ENCODE results near the gene FGF8.

FGF8 gene

GRCh38 chr10:101768791-101769170 lies 7.1 kb downstream of the FGF8 start:
- DNase-seq: no peak

DNA sequence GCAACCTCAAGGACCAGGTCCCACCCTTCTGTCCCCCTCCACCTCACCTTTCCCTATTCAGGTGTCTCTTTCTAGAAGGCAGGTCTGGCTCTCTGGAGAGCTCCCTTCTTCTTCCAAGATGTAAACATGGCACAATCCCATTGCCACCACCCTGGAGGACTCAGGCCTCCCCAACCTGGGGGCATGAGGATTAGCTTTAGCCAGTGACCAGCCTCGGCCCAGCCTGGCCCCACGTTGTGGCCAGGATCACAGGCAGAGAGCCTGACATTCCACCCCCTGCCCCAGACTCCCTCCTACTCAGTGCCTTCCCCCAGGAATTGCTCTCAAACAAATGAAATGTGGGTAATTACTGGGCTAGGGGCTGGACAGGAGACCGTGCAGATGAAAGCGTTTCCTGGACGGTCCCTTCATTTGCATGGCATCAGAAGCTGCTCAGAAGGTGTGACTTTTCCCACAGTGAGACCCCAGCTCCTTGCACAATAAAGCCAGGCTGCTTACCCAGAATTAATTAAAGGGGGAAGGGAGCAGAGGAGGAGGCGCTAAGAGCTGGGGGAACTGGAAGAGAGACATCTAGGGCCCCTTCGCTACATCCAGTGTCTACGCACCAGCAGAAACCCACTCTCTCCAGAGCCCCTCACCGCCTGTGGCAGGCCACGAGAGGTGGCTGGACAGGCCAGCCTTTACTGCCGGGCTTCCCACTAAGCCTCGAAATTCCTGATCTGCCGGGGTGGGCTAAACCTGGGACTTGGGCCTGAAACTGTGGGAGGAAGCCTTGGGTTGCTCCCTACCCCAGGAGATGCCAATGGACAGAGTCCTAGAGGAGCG lies 7.7 kb downstream of the FGF8 start:
- DNase-seq: no peak

DNA sequence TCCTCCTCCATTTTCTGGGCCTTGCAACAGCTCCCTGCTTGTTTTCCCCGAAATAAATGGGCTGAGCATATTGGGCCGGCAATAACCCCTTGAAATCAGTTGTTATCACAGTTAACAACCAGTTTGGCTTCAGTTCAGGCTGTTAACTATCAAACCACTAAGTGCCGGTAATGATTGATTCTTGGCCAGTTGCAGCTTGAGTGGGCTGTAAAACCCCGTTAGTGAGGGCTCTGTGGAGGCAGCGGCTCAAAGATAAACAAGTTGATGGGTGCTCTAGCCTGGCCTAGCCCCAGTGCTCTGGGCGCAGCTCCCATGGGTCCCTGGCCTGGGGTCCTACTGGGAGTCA lies 8.3 kb downstream of the FGF8 start:
- no peak for DNase-seq

DNA sequence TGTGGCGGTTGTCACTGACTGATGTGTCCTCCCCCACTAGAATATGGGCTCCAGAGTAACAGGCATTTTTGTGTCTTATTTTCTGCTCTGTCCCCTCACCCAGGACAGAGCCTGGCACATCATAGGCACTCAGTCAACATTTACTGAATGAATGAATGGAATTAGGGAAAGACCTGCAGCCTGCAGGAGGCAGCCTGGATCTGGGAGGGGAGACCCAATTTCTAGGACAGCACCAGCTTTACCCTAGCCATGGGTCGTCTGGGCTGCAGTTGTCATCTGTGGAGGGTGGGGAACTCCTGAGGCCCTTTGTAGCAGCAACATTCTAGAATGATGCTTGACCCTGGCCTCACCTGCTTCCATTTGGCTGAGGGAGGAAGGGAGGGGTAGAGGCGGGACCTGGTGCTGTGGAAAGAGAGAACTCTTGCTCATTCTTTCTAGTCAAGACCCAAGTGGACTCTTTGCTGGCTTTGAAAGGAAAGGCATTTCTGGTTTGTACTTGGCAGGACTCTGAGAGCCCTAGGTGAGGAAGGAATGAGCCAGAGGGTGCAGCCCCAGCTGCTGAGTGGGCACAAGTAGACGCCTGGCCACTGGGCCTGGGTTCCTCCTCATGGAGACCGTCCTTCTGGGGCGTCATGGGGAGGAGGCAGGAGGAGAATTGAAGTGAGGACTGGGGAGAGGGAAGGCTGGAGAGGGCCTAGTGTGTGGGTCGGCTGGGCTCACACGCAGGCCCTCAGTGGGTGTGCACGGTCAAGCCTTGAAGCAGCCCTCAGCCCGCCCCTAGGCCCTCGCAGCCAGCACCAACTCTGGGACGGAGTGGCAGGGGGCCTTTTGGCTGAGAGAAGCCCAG lies 8.9 kb downstream of the FGF8 start:
- no peak for DNase-seq

DNA sequence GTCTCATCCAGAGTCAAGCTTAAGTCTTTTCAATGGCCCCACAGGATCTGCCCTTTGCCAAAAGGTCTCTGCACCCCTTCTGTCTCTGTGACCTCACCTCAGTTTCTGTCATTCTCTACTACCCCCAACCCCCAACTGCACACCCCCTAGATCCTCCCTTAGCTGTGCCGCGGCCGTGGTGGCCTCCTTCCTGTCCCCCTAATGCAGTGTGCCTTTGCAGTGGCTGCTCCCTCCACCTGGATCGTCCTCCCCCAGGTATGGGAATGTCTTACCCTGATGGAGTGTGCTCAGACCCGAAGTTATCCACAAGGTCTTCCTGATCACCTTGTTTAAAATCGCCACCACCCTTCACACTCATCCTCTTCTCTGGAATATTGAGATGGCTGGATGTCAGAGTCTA lies 9.6 kb downstream of the FGF8 start:
- no peak for DNase-seq

GRCh38 chr10:101763141-101763846 lies 12.6 kb downstream of the FGF8 start:
- DNase-seq: no peak

DNA sequence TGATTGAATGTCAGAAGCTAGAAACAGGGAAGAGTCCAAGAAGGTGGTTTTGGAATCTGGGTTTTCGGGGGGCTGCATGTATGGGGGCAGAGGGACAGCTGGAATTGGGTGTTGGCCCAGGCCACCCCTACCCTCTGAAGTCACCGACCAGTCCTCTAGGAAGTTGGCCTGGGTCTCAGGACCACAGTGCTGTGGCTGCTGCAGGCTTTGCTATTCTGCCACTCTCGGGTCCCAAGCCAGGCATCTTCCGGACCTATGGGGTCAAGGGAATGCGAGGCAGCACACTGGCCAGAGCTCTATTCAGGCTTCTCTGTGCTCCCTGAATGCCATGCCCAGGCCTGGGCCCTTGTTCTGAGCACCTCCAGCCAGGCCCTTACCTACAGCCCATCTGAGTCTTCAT lies 13.2 kb downstream of the FGF8 start:
- no peak for DNase-seq

- no peak for DNase-seq
These were observed 14.7 kb downstream of the FGF8 start for GRCh38 chr10:101761226-101761625.

DNA sequence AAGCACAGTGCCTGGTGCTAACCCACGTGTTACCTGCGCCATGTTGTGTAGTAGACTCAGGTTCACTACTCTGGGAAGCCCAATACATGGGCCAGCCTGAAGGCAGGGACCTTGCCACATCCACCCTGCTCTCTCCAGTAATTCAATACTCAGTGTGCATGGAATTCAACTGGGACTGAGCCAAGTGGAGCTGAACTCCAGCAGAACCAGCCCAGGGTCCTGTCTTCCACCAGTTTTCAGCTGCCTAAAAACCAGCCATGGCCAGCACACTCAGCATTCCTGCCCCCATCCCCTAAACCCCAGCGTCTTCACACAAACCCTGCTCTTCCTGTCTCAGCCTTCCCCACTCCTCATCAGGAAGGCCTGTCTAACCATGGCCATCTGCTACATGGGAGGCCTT lies 15.4 kb downstream of the FGF8 start:
- no peak for DNase-seq

DNA sequence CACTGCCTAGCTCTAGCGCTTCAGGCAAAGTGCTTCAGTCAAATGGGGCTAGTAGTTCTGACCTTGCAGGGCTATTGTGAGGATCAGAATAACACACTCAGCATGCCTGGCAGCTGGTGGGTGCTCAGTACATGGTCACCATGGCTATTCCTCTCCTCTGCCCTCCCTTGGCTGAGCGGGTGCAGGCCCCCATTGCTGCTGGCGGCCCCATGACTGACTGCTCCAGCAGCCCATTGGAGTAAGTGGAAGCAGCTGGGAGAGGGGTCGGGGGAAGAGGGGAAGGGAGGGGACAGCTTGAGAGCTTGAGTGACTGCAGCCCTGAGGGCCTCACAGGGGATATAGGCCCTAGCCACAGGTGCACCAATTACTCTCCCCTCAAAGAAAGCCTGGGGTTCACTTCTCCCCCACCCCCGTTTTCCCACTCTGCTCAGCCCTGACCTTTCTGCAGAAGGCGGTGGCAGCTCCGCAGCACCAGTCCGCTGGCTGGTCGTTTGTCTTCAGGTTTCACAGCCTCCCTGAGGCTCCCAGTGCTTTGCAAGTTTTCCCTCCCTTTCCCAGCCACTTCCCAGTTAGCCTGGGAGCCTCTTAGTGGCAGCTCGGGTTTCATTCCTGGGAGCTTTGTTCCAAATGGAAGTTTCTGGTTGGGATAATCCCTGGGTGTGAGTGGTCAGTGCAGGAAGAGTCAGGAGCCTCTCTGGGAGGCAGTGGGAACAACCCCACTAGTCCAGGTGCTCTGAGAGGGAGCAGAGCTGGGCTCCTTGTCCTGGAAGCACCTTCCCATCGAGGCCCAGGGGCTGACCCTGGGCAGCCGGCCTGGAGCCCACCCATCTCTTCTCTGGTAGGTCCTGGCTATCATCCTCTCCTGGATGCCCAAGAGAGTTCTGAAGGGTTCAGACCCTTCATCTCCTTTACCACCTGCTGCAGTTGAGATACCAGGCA lies 16.3 kb downstream of the FGF8 start:
- no peak for DNase-seq

- no peak for DNase-seq
These were observed 17.1 kb downstream of the FGF8 start for GRCh38 chr10:101758858-101759257.

- DNase-seq: no peak
These were observed 23.7 kb downstream of the FGF8 start for GRCh38 chr10:101752241-101752640.

DNA sequence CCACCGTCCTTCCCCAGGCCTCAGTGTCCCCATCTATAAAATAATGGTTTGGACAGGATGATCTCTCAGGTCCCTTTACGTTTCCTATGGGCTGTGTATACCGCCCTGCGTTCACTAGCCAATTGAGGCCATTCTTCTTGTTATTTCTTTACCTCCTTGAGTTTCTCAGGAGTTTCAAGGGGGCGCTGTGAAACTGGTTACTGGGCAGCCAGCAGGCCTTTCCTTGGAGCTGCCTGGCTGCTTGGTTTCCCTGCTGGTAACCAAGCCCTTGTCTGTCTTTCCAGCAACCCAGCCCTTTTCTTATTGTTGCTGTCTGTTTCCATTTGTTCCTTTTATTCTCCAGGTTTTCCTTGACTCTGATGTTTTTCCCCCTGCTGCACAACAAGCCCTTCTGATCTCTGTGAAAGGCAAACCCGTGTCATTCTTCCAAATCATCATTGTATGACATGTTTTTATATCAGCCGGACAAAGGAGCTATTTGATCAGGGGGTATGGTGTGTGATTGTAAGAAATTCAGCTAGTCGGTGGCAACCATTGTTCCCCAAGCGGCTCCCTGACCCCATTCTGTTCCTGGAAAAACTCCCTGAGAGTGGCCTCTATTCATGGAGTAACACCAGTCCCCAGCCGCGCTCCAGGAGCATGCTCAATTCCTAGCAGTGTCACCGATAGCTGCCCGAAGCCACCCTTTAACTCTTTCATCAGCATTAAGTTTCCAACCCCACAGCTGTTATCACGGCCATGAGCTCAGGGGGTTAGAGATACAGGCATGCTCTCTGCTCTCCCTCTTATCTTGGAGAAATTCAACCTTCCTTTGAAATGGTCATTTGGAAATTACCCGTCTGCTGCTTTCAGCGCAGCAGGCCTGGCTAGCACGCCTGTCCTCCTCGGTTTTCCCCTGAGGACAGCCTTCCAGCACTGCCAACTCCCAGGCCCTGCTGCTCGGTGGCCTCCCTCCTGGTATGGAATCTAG lies 26.6 kb downstream of the FGF8 start:
- DNase-seq: no peak

DNA sequence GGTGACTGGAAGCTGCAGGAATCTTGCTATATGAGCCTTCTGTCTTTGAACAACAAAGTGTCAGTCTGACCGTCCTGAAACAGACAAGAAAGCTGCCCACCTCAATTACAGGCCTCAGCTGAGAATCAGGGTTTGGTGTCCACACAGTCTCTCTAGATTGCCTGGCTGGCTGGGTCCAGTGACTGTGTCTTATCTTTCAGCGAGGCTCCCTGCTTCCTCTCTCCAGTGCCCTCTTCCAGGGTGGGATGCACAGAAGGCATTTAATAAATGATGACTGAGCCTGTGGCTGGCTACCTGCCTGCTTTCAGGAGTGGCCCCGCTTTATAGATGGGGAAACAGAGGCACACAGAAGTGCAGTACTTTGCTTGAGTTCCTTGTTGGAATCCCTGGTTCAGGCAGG lies 27.4 kb downstream of the FGF8 start:
- no peak for DNase-seq

- no peak for DNase-seq
These were observed 30.7 kb downstream of the FGF8 start for GRCh38 chr10:101745074-101745696.

- DNase-seq: no peak
These were observed 31.6 kb downstream of the FGF8 start for GRCh38 chr10:101744267-101744666.

- no peak for DNase-seq
These were observed 34.0 kb downstream of the FGF8 start for GRCh38 chr10:101741938-101742337.

DNA sequence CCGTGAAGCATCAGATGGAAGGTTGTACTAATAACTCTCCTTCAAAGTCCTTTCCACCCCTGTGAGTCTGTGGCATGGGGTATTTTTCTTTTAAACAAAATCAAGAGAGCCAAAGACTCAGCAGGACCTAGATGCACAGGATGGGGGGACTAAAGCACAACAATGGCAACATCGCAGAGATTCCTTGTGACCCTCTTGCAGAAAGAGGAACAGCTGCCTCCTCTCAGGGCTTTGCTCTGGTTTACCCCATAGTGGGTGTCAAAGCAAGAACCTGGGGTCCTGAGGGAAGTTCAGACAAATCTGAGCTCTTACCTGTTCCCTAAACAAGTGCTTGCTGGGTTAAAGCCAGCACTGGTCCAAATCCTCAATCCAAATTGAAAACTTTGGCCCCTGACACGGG lies 39.2 kb downstream of the FGF8 start:
- DNase-seq: no peak

- DNase-seq: no peak
These were observed 43.8 kb downstream of the FGF8 start for GRCh38 chr10:101732096-101732495.

DNA sequence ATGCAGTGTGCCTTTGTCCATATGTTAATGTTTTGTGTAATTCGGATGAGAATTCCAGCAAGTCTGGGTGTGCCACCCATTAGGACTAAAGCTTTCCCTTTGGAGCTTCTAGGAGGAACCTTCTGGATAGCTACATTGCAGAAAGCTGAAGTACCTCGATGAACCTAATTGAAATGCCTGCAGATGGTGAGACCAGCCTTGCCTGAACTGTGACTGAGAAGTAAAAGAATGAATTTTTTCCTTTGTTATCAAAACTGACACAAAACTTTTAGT lies 49.9 kb downstream of the FGF8 start:
- DNase-seq: no peak

Data from T-helper 1 cell (primary cell).